ENCODE data around the gene CUTA. TPM values are rescaled to one million over a fixed set of nuclear protein-coding genes. Genes with fewer than 3 reads are reported as not detected.

CUTA gene
- total RNA-seq, 3 donors from 2014 or later: 146 to 163 (median 151) TPM

DNA sequence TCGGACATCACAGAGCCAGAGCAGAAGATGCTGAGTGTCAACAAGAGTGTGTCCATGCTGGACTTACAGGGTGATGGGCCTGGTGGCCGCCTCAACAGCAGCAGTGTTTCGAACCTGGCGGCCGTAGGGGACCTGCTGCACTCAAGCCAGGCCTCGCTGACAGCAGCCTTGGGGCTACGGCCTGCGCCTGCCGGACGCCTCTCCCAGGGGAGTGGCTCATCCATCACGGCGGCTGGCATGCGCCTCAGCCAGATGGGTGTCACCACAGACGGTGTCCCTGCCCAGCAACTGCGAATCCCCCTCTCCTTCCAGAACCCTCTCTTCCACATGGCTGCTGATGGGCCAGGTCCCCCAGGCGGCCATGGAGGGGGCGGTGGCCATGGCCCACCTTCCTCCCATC, 25.1 kb upstream of the CUTA start:
- no peaks in the 10 kb centered on the region for H3K4me1 ChIP-seq (ENCODE audit: low read depth)
- TF ChIP-seq CTCF (IDR thresholded peaks at IDR 0.05): no peak
- H3K4me3 ChIP-seq: no peak overlapping the region
- intact Hi-C loops (cut with DNase I, micrococcal nuclease): no loop called here
- H3K9me3 ChIP-seq: no peaks in the 10 kb centered on the region
- DNase-seq (no peak), ATAC-seq (no peak)
- H3K36me3 ChIP-seq (ENCODE audit: low read depth): no peaks in the 10 kb centered on the region

DNA sequence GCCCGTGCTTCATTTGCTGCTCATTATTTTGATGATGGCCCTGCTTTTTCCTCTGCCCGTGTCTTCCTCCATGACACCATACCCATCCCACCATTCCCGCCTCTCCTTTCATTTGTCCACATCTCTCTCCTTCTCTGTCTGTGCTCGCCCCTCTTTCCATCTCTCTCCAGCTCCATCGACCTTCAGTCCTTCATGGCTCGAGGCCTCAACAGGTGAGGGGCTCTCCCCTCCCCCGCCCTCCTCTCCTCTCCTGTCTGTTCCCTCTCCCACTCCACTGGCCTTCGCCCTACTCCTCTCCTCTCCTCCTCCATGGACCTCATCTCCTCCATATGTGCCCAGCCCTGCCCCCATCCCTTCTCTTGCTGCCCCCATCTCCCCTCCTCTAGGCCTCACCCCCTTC, 24.4 kb upstream of the CUTA start:
- DNase-seq (peak in 1 of 3 donors; percentile 17), ATAC-seq (no peak)
- Histone ChIP-seq H3K9me3 (no peaks in the 10 kb centered on the region), H3K36me3 (ENCODE audit: low read depth) (no peaks in the 10 kb centered on the region), H3K4me1 (ENCODE audit: low read depth) (no peaks in the 10 kb centered on the region), H3K4me3 (no peak overlapping the region)
- intact Hi-C loops (cut with DNase I, micrococcal nuclease): no loop called here
- TF ChIP-seq CTCF (IDR thresholded peaks at IDR 0.05): no peak

GRCh38 chr6:33441457-33441856, 23.6 kb upstream of the CUTA start:
- Histone ChIP-seq H3K4me1 (ENCODE audit: low read depth) (no peaks in the 10 kb centered on the region), H3K4me3 (no peak overlapping the region), H3K36me3 (ENCODE audit: low read depth) (no peaks in the 10 kb centered on the region), H3K9me3 (no peaks in the 10 kb centered on the region)
- intact Hi-C loops (cut with DNase I, micrococcal nuclease): no loop called here
- ATAC-seq (no peak), DNase-seq (no peak)
- no peak for TF ChIP-seq CTCF (IDR thresholded peaks at IDR 0.05)

- ATAC-seq: no peak
- TF ChIP-seq CTCF (IDR thresholded peaks at IDR 0.05): no peak
- no peak overlapping the region for H3K4me3 ChIP-seq
- intact Hi-C loops (cut with DNase I, micrococcal nuclease): no loop called here
- H3K9me3 ChIP-seq: no peaks in the 10 kb centered on the region
- DNase-seq: no peak
- H3K36me3 ChIP-seq (ENCODE audit: low read depth): no peaks in the 10 kb centered on the region
- no peaks in the 10 kb centered on the region for H3K4me1 ChIP-seq (ENCODE audit: low read depth)
These were observed 22.9 kb upstream of the CUTA start for GRCh38 chr6:33440649-33441309.

DNA sequence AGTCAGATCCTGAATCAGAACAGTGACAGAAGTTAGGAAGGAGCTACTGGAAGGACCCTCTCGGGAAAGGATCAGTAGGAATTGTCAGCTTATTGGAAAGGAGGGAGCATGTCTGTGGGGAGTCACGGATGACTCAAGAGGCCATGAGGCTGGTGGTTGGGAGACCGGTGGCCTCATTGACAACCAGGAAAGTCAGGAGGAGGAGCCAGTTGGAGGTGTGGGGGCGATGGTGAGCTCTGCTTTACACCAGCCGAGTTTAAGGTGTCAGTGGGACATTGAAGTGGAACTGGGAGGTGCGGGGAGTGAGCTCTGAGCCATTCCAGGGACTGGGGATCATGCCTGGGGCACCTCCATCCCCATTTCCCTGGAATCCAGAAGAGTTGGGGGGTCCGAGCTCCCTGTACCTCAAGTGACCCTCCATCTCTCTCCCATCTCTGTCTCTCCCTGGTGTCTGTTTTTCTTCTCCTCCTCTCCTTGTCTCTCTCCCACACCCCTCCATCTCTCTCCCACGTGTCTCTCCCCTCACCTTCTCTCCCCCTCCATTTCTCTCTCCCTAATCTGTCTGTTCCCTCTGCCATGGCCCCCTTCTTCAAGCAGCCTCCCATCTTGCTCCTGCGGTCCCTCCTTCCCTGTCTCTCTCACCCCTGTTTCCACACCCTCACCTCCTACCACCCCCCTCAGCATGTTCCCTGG, 22.2 kb upstream of the CUTA start:
- no peaks in the 10 kb centered on the region for H3K4me1 ChIP-seq (ENCODE audit: low read depth)
- intact Hi-C loops (cut with DNase I, micrococcal nuclease): no loop called here
- DNase-seq (no peak), ATAC-seq (no peak)
- no peaks in the 10 kb centered on the region for H3K9me3 ChIP-seq
- H3K4me3 ChIP-seq: no peak overlapping the region
- H3K36me3 ChIP-seq (ENCODE audit: low read depth): no peaks in the 10 kb centered on the region
- no peak for TF ChIP-seq CTCF (IDR thresholded peaks at IDR 0.05)

Data from mucosa of descending colon (tissue), 3 donors.